Kidney epithelial cell (primary cell): ENCODE data around the gene AFAP1L1. TPM values are rescaled to one million over a fixed set of nuclear protein-coding genes. Genes with fewer than 3 reads are reported as not detected.
A peak's percentile ranks its signal among the peaks of the same experiment; 100 is the strongest.

Experiments used
- DNase-seq: peaks from one replicate; pipeline ENCODE4 v3.0.0-alpha.2; 2010; ENCODE audit warnings: low read depth
- H3K27me3 ChIP-seq: 2 replicates; pipeline ENCODE4 v1.6.0; 2011; ENCODE audit warnings: low read length; ENCODE audit not compliant: control insufficient read depth, insufficient read depth
- H3K36me3 ChIP-seq: 2 replicates; pipeline ENCODE4 v1.5.1; 2011; ENCODE audit warnings: low read length; ENCODE audit not compliant: control insufficient read depth, insufficient read depth
- H3K4me3 ChIP-seq: 2 replicates; pipeline ENCODE4 v1.5.1; 2011; ENCODE audit warnings: low read depth, mild to moderate bottlenecking, control low read depth, low read length
- total RNA-seq: library from RNA; depleted of rRNA; stranded (reverse); fragments of >200 nt; gene quantifications from 2 replicates; pipeline ENCODE4 v1.2.3, GENCODE V29; 2015
- TF ChIP-seq, protein P1 (sequence below): IDR thresholded peaks from 2 replicates; pipeline ENCODE4 v1.5.1; 2011; ENCODE audit warnings: mild to moderate bottlenecking, moderate library complexity, low read length, control low read depth, inconsistent platforms; ENCODE audit not compliant: insufficient read depth, poor library complexity, severe bottlenecking

The AFAP1L1 gene
- total RNA-seq, 1 donor from 2014 or later = 15.3 TPM

DNA sequence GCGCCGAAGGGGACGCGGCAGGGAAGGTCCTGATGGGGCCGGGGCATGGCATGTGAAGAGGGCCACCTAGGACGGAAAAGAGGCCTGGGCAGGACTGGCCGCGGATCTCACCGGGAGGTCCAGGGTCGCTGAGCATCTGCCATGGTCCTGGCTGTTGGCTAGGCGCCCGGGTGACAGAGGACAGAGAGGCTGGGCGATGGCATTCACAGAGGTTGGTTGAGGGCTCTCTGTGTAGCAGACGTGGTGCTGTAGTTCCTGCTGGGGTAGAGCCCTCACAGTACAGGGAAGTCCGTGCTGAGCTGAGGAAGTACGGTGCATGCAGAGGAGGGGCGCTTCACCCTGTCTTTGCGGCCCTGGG, 86.6 kb downstream of the AFAP1L1 start:
- Histone ChIP-seq H3K4me3 (peak overlapping the region; percentile 73), H3K36me3 (no peaks in the 10 kb centered on the region), H3K27me3 (no peaks in the 10 kb centered on the region)
- DNase-seq = no peak
- TF ChIP-seq, protein P1, sequence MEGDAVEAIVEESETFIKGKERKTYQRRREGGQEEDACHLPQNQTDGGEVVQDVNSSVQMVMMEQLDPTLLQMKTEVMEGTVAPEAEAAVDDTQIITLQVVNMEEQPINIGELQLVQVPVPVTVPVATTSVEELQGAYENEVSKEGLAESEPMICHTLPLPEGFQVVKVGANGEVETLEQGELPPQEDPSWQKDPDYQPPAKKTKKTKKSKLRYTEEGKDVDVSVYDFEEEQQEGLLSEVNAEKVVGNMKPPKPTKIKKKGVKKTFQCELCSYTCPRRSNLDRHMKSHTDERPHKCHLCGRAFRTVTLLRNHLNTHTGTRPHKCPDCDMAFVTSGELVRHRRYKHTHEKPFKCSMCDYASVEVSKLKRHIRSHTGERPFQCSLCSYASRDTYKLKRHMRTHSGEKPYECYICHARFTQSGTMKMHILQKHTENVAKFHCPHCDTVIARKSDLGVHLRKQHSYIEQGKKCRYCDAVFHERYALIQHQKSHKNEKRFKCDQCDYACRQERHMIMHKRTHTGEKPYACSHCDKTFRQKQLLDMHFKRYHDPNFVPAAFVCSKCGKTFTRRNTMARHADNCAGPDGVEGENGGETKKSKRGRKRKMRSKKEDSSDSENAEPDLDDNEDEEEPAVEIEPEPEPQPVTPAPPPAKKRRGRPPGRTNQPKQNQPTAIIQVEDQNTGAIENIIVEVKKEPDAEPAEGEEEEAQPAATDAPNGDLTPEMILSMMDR = no peak

DNA sequence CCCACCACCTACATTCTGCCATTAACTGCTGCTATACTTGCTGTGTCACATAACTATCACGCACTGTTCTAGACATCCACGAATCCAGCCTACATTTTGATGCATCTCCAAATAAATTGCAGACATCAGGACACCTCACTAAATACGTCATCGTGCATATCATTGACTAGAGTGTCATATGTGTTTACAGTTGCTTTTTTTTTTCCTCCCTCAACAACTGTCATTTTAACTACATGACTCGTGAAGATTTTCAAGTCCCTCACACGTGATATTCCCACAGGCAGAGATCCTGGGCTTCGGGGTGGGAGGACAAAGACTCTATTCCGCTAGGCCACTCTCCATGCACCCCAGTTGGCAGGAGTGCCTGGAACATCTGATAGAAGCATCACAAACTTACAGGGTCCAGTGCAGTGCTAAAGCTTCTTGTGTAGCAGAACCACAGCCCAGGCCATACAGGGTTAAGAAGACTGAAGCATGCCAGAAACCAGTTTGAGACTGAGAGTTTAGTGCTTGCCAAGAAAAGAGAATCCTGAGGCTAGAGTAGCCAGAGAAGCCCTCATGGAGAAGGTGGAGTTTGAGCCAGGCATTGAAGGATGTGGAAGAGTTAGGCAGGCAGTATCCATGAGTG, 87.3 kb downstream of the AFAP1L1 start:
- Histone ChIP-seq H3K27me3 (no peaks in the 10 kb centered on the region), H3K36me3 (no peaks in the 10 kb centered on the region), H3K4me3 (no peak overlapping the region)
- TF ChIP-seq, protein P1 = no peak
- DNase-seq = no peak

DNA sequence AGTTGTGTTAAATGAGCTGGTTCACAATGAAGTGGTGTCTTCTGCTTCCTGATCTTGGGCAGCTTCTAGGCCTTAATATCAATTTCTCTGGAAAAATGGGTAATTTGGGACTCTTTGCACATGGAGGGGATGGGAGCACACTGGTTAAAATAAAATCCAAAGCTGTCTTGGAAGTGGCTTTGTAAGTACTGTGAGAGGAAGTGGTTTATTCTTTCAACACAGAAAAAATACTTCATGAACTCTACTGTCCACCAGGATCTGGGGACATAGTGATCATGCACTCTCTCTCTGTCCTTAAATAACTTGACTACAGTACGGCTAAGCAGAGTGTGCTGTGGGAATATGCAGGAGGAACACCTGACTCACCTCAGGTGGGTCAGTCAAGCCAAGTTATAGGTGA, 88.6 kb downstream of the AFAP1L1 start:
- H3K4me3 ChIP-seq = no peak overlapping the region
- no peaks in the 10 kb centered on the region for H3K27me3 ChIP-seq
- H3K36me3 ChIP-seq = no peaks in the 10 kb centered on the region
- DNase-seq = no peak
- TF ChIP-seq, protein P1 = no peak

DNA sequence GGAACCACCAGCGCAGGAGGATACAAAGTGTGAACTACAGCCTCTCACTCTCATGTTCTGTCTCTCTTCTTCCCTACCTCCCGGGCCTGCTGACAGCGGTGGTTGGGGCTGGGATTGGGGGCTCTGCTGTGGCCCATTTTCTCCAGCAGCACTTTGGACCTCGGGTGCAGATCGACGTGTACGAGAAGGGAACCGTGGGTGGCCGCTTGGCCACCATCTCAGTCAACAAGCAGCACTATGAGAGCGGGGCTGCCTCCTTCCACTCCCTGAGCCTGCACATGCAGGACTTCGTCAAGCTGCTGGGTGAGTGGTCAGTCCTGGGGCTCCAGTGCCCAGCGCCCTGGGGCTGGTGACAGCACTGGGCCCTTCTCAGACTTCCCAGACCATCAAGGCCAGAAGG, 90.9 kb downstream of the AFAP1L1 start:
- H3K4me3 ChIP-seq = no peak overlapping the region
- no peaks in the 10 kb centered on the region for H3K36me3 ChIP-seq
- H3K27me3 ChIP-seq = no peaks in the 10 kb centered on the region
- DNase-seq = no peak
- TF ChIP-seq, protein P1 = no peak

DNA sequence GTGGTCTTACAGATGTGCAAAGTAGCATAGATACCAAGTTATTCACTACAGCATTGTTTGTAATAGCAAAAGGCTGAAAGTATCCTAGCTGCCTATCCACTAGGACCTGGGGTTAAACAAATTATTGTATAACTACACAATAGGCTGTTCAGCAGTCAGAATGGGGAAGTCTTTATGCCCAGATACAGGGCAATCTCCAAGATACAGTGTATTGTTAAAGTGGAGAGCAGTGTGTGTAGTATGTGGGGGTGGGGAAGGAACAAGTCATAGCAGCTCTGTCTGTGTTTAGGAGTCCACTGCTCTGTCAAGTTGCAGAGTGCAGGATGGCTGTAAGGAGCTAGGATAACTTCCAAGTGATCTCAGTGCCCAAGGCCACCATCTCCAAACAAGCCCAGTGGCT, 91.7 kb downstream of the AFAP1L1 start:
- DNase-seq = no peak
- Histone ChIP-seq H3K4me3 (no peak overlapping the region), H3K27me3 (no peaks in the 10 kb centered on the region), H3K36me3 (no peaks in the 10 kb centered on the region)
- TF ChIP-seq, protein P1 = no peak

DNA sequence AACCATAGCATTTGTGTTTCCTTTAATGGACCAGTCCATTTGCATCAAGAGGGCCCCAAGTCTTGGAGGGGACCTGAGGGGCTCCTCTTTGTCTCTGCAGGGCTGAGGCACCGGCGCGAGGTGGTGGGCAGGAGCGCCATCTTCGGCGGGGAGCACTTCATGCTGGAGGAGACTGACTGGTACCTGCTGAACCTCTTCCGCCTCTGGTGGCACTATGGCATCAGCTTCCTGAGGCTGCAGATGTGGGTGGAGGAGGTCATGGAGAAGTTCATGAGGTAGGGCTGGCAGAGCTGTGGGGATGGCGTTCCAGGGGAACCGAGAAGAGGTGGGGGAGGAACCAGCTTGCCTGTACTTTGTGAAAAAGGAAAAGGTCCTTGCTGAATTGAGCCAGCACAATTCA, 92.3 kb downstream of the AFAP1L1 start:
- no peaks in the 10 kb centered on the region for H3K36me3 ChIP-seq
- TF ChIP-seq, protein P1 = no peak
- no peak overlapping the region for H3K4me3 ChIP-seq
- DNase-seq = no peak
- H3K27me3 ChIP-seq = no peaks in the 10 kb centered on the region
